LNCAP (cell line): ENCODE results near the gene NOS3.

ENCODE experiments used
- CTCF ChIP-seq: fragments of 450-650 bp; IDR thresholded peaks from 2 replicates; pipeline ENCODE4 v1.5.1; 2017; ENCODE audit warnings: mild to moderate bottlenecking

The NOS3 gene

GRCh38 chr7:151062399-151063211 lies 71.8 kb downstream of the NOS3 start:
- no peak for TF ChIP-seq CTCF

GRCh38 chr7:151063212-151063561 lies 72.4 kb downstream of the NOS3 start:
- no peak for TF ChIP-seq CTCF
